Chondrocyte (in vitro differentiated cells): ENCODE measurements around the gene METAP1. TPM values are rescaled to one million over a fixed set of nuclear protein-coding genes. Genes with fewer than 3 reads are reported as not detected.
"Not testable (repeated sequence)": the region's sequence is repeated elsewhere in the genome, so short reads cannot be mapped to it uniquely, and the experiment has no call there.

Source experiments
- DNase-seq: peaks from one replicate; pipeline ENCODE4 v3.0.0; 2021; ENCODE audit warnings: mixed read lengths, low spot score
- H3K27ac Mint-ChIP-seq: one replicate; pipeline ENCODE4 v1.8.0; 2021; ENCODE audit warnings: mild to moderate bottlenecking, moderate library complexity, mixed read lengths; ENCODE audit not compliant: unreplicated experiment
- H3K27me3 Mint-ChIP-seq: 2 replicates; pipeline ENCODE4 v1.8.0; 2021; ENCODE audit warnings: low read depth, mixed read lengths
- H3K36me3 Mint-ChIP-seq: 2 replicates; pipeline ENCODE4 v1.8.0; 2021; ENCODE audit warnings: low read depth, mixed read lengths
- H3K4me1 Mint-ChIP-seq: 2 replicates; pipeline ENCODE4 v1.8.0; 2021; ENCODE audit warnings: low read depth, mild to moderate bottlenecking, mixed read lengths
- H3K4me3 Mint-ChIP-seq: one replicate; pipeline ENCODE4 v1.8.0; 2021; ENCODE audit warnings: mild to moderate bottlenecking, moderate library complexity, mixed read lengths; ENCODE audit not compliant: unreplicated experiment
- H3K9me3 Mint-ChIP-seq: 2 replicates; pipeline ENCODE4 v1.8.0; 2021; ENCODE audit warnings: low read depth, mixed read lengths
- CTCF ChIP-seq: fragments of 200-600 bp; sonication (generic); IDR thresholded peaks from 2 replicates; pipeline ENCODE4 v1.5.0; 2021; ENCODE audit warnings: antibody characterized with exemption, mild to moderate bottlenecking, moderate library complexity
- total RNA-seq: library from RNA; stranded (reverse); gene quantifications from 3 replicates; pipeline ENCODE4 v1.2.1, GENCODE V29; 2021

The METAP1 gene
- total RNA-seq, 1 donor from 2014 or later: 34.0 TPM

- no peak for TF ChIP-seq CTCF
- no peak for DNase-seq
- H3K9me3 Mint-ChIP-seq: no peaks in the 10 kb centered on the region
- peaks cover 11% of the 10 kb centered on the region for H3K4me1 Mint-ChIP-seq
- H3K27ac Mint-ChIP-seq: no peak overlapping the region
- H3K36me3 Mint-ChIP-seq: peaks cover 25% of the 10 kb centered on the region
- no peaks in the 10 kb centered on the region for H3K27me3 Mint-ChIP-seq
- no peak overlapping the region for H3K4me3 Mint-ChIP-seq
Observed at GRCh38 chr4:99054428-99054994, 59.0 kb downstream of the METAP1 start.

- no peak for DNase-seq
- H3K4me1 Mint-ChIP-seq: peaks cover 36% of the 10 kb centered on the region
- H3K27ac Mint-ChIP-seq: no peak overlapping the region
- TF ChIP-seq CTCF: no peak
- H3K9me3 Mint-ChIP-seq: peaks cover 3% of the 10 kb centered on the region
- H3K27me3 Mint-ChIP-seq: no peaks in the 10 kb centered on the region
- peaks cover 17% of the 10 kb centered on the region for H3K36me3 Mint-ChIP-seq
- H3K4me3 Mint-ChIP-seq: no peak overlapping the region
Observed at GRCh38 chr4:99058228-99058627, 62.7 kb downstream of the METAP1 start.

- H3K9me3 Mint-ChIP-seq: peaks cover 3% of the 10 kb centered on the region
- no peak for DNase-seq
- peak overlapping the region; percentile 48 for H3K4me3 Mint-ChIP-seq
- H3K36me3 Mint-ChIP-seq: peaks cover 17% of the 10 kb centered on the region
- no peaks in the 10 kb centered on the region for H3K27me3 Mint-ChIP-seq
- peak overlapping the region; percentile 94 for H3K27ac Mint-ChIP-seq
- TF ChIP-seq CTCF: no peak
- peaks cover 36% of the 10 kb centered on the region for H3K4me1 Mint-ChIP-seq
Observed at GRCh38 chr4:99059550-99059949, 64.0 kb downstream of the METAP1 start.

- H3K27ac Mint-ChIP-seq: peak overlapping the region; percentile 94
- H3K9me3 Mint-ChIP-seq: peaks cover 5% of the 10 kb centered on the region
- H3K4me1 Mint-ChIP-seq: peaks cover 30% of the 10 kb centered on the region
- TF ChIP-seq CTCF: no peak
- no peak for DNase-seq
- peaks cover 22% of the 10 kb centered on the region for H3K36me3 Mint-ChIP-seq
- H3K27me3 Mint-ChIP-seq: no peaks in the 10 kb centered on the region
- H3K4me3 Mint-ChIP-seq: no peak overlapping the region
Observed at GRCh38 chr4:99061048-99061700, 65.7 kb downstream of the METAP1 start.

GRCh38 chr4:99062120-99062519 lies 66.6 kb downstream of the METAP1 start:
- Mint-ChIP-seq H3K9me3 (peaks cover 8% of the 10 kb centered on the region), H3K27me3 (no peaks in the 10 kb centered on the region), H3K4me1 (peaks cover 28% of the 10 kb centered on the region), H3K4me3 (no peak overlapping the region), H3K36me3 (peaks cover 23% of the 10 kb centered on the region), H3K27ac (no peak overlapping the region)
- DNase-seq: no peak
- TF ChIP-seq CTCF: no peak

GRCh38 chr4:99065521-99065920 lies 70.0 kb downstream of the METAP1 start:
- Mint-ChIP-seq H3K36me3 (peaks cover 19% of the 10 kb centered on the region), H3K4me1 (peaks cover 22% of the 10 kb centered on the region)
- DNase-seq, H3K27ac Mint-ChIP-seq, H3K27me3 Mint-ChIP-seq, H3K9me3 Mint-ChIP-seq, H3K4me3 Mint-ChIP-seq: not testable (repeated sequence)
